Mononuclear cell (primary cell): Measurements from ENCODE around the gene HCN3. TPM values are rescaled to one million over a fixed set of nuclear protein-coding genes. Genes with fewer than 3 reads are reported as not detected.

Experiments
- H3K27me3 ChIP-seq: 2 replicates; pipeline ENCODE4 v1.6.0; 2011; ENCODE audit warnings: low read length, control low read depth; ENCODE audit not compliant: insufficient read depth
- H3K4me1 ChIP-seq: 2 replicates; pipeline ENCODE4 v1.5.1; 2011; ENCODE audit warnings: mild to moderate bottlenecking, low read length, control low read depth; ENCODE audit not compliant: insufficient read depth
- H3K4me3 ChIP-seq: 2 replicates; pipeline ENCODE4 v1.5.1; 2011; ENCODE audit warnings: mild to moderate bottlenecking, low read length, moderate library complexity
- H3K9me3 ChIP-seq: 2 replicates; pipeline ENCODE4 v1.5.1; 2011; ENCODE audit warnings: low read depth, mild to moderate bottlenecking, control low read depth, low read length
- total RNA-seq: library from RNA; depleted of rRNA; stranded (reverse); fragments of >200 nt; gene quantifications from one replicate; pipeline ENCODE4 v1.2.3, GENCODE V29; 2012

HCN3 gene
- total RNA-seq, 1 donor: 0.21 TPM

DNA sequence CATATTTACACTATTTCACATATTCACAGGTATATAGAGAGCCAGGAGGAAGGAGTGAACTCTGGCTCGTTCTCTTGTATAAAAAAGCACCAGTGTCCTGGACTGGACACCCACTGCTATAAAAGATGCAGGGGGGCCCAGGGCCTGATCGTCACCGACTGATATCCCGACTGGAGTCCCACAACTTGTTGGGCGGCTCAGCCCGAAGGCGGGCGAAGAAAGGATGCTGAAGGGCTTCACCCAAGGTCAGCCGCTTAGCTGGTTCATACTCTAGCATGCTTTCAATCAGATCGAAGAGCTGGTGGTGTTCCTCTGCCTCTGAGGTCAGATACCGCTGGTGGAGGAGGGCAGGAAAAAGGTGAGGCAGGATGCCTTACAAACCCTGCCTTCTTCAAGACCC lies 14.2 kb upstream of the HCN3 start:
- Histone ChIP-seq H3K4me3 (no peak overlapping the region), H3K9me3 (no peaks in the 10 kb centered on the region), H3K27me3 (no peaks in the 10 kb centered on the region), H3K4me1 (peaks cover 26% of the 10 kb centered on the region)

DNA sequence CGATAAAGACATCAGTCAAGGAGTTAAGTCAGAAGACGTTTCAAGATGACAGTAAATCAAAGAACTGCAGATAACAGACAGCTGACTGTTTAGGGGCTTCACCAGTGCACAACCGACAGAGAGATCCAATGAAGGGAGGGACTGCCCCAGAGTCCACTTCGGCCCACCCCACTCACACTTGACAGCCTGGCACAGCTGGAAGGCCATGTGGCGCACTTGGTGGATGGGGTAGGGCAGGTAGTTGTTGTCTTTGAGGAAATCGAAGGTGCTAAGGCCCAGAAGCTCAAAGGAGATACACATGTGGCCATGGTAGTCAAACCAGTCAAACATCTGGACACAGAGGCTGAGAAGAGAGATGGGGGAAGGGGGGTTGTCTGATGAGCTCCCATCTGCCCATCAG lies 10.7 kb upstream of the HCN3 start:
- peaks cover 12% of the 10 kb centered on the region for H3K4me1 ChIP-seq
- no peaks in the 10 kb centered on the region for H3K27me3 ChIP-seq

GRCh38 chr1:155267373-155267772 lies 9.9 kb upstream of the HCN3 start:
- Histone ChIP-seq H3K4me1 (peaks cover 15% of the 10 kb centered on the region), H3K9me3 (no peaks in the 10 kb centered on the region), H3K27me3 (no peaks in the 10 kb centered on the region), H3K4me3 (no peak overlapping the region)

More for the DNA sequence above, 10.7 kb upstream of the HCN3 start:
- Histone ChIP-seq H3K4me3 (no peak overlapping the region), H3K9me3 (no peaks in the 10 kb centered on the region)

DNA sequence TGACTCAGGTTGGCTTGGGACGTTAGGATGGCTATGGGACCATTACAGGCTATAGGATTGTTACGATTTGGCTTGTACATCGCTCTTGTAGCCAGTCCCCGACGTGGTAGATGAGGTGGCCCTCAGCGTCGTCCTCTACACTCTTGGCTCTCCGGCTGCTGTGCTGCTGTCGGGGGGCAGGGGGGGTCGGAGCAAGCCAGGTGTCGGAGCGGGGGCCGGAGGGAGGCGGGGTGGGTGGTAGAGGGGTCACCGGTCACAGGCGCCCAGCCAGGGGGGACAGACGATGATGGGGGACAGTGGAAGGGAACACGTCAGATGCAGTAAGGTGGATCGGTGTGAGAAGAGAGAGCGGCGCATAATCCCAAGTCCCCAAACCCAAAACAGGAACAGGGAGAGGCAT lies 8.6 kb upstream of the HCN3 start:
- H3K27me3 ChIP-seq: no peaks in the 10 kb centered on the region
- peaks cover 18% of the 10 kb centered on the region for H3K4me1 ChIP-seq
- no peak overlapping the region for H3K4me3 ChIP-seq
- no peaks in the 10 kb centered on the region for H3K9me3 ChIP-seq

GRCh38 chr1:155269381-155269780 lies 7.9 kb upstream of the HCN3 start:
- no peak overlapping the region for H3K4me3 ChIP-seq
- H3K27me3 ChIP-seq: no peaks in the 10 kb centered on the region
- H3K4me1 ChIP-seq: peaks cover 25% of the 10 kb centered on the region
- H3K9me3 ChIP-seq: no peaks in the 10 kb centered on the region

GRCh38 chr1:155272466-155273342 lies 4.6 kb upstream of the HCN3 start:
- Histone ChIP-seq H3K4me1 (peaks cover 39% of the 10 kb centered on the region), H3K27me3 (no peaks in the 10 kb centered on the region), H3K4me3 (peak overlapping the region; percentile 66), H3K9me3 (no peaks in the 10 kb centered on the region)

GRCh38 chr1:155273343-155274245 lies 3.7 kb upstream of the HCN3 start, which contains the start of gene CLK2:
Gene CLK2, minus strand, starts transcription at chr1:155273504. Its CDS starts 2,527 bp downstream, at chr1:155270977.
- no peaks in the 10 kb centered on the region for H3K27me3 ChIP-seq

DNA sequence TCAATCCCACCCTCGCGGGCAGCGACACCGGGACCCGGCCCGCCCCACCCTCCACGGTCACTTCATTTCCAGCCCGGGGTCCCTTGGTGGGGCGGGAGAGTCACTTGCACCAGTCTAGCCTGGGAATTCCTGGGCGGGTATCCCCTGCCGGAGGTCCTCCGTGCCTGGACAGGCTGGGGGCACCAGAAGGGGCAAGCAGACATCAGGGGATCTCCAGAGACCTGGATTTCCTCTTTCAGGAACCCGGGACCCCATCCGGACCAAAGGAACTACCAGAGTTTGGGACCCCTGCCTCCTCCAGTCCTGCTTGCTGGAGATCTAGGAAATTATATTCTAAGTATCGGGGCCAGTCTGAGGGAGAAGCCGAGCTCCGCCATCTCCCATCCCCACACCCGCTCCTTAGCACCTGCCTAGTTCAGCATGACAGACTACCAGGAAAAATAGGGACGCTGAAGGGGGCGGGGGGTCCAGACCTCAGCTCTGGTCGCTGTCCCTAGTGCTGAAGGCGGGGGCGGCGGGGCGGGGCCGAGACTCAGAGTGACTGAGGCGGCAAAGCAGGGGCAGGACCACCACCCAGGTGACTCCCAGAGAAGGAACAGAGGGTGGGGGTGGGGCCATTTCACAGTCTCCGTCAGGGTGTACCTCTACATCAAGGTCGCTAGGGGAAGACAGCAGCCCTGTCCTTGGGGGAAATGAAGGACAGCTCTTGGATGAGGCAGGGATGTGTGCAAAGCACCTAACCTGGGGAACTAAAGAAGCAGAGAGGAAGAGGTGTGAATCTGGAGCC lies 832 bp downstream of the HCN3 start:
- Histone ChIP-seq H3K9me3 (no peaks in the 10 kb centered on the region), H3K4me3 (peak overlapping the region; percentile 41), H3K4me1 (peaks cover 29% of the 10 kb centered on the region), H3K27me3 (no peaks in the 10 kb centered on the region)

More at GRCh38 chr1:155273343-155274245, 3.7 kb upstream of the HCN3 start, which contains the start of gene CLK2:
- H3K9me3 ChIP-seq: no peaks in the 10 kb centered on the region
- H3K4me1 ChIP-seq: peaks cover 45% of the 10 kb centered on the region
- peak within 1 kb of the TSS; percentile 66 for H3K4me3 ChIP-seq

DNA sequence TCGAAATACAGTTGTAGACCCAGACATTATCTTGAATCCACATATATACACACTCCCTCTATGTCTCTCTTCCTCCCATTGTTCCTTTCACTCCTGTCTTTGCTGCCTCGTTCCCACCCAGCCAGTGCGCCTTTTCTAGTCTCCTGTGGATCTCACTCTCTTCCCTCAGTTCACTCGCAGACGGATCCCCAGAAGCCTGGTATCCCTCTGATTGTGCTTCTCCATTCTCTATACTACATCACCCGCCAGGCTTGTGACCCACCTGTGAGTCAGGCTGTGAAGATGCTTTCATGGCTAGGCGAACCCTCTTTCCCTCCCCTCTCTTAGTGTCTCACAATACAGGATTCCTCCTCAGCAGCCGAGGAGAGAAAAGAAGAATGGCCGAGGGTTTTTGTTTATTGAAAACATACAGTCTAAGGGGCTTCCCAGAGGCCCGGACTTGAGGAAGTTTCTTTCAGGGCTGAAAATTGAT lies 1.5 kb downstream of the HCN3 start:
- H3K9me3 ChIP-seq: no peaks in the 10 kb centered on the region
- H3K27me3 ChIP-seq: no peaks in the 10 kb centered on the region
- peaks cover 26% of the 10 kb centered on the region for H3K4me1 ChIP-seq
- H3K4me3 ChIP-seq: no peak overlapping the region

DNA sequence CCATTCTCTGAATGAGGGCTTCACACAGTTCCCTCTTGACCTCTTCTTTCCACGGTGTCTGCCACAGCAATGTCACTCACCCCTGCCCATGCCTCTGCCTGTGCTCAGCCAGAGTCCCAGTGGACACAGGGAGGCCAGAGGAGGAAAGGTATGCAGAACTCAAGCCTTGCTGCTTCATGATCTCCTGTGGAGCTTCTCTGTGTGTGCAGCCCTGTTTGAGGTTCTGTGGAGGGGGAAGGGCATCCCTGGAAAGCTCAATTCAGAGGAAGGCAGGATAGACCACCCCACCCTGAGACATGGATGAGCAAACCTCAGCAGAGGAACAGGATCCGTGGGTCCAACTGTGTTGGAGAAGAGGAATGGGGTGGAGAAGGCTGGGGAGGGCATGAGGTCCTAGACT lies 2.0 kb downstream of the HCN3 start:
- H3K4me3 ChIP-seq: no peak overlapping the region
- no peaks in the 10 kb centered on the region for H3K27me3 ChIP-seq
- H3K4me1 ChIP-seq: peaks cover 21% of the 10 kb centered on the region
- no peaks in the 10 kb centered on the region for H3K9me3 ChIP-seq

GRCh38 chr1:155282488-155283091 lies 5.3 kb downstream of the HCN3 start:
- Histone ChIP-seq H3K4me1 (peaks cover 7% of the 10 kb centered on the region), H3K27me3 (no peaks in the 10 kb centered on the region), H3K9me3 (no peaks in the 10 kb centered on the region), H3K4me3 (no peak overlapping the region)

DNA sequence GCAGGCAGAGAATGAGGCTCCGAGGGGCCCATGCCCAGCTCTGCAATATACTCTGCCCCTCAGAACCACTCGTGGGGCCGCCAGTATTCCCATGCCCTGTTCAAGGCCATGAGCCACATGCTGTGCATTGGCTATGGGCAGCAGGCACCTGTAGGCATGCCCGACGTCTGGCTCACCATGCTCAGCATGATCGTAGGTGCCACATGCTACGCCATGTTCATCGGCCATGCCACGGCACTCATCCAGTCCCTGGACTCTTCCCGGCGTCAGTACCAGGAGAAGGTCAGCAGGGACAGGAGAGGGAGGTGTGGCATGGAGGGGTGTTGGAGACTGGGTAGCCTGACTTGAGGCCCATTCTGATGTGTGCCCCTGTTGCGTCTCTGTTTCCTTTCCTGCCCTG lies 7.2 kb downstream of the HCN3 start:
- Histone ChIP-seq H3K9me3 (no peaks in the 10 kb centered on the region), H3K4me1 (no peaks in the 10 kb centered on the region), H3K27me3 (no peaks in the 10 kb centered on the region), H3K4me3 (no peak overlapping the region)

- Histone ChIP-seq H3K9me3 (no peaks in the 10 kb centered on the region), H3K4me1 (no peaks in the 10 kb centered on the region), H3K4me3 (no peak overlapping the region), H3K27me3 (no peaks in the 10 kb centered on the region)
Observed at GRCh38 chr1:155285063-155285462, 7.8 kb downstream of the HCN3 start.

DNA sequence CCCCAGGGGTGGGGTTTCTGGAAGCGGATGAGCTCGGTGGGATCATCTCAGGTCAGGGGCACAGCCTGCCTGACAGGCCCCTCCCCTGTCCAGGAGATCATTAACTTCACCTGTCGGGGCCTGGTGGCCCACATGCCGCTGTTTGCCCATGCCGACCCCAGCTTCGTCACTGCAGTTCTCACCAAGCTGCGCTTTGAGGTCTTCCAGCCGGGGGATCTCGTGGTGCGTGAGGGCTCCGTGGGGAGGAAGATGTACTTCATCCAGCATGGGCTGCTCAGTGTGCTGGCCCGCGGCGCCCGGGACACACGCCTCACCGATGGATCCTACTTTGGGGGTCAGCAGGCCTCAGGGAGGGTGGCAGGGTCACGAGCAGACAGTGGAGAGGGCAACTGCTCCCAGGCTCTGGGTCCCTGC lies 8.4 kb downstream of the HCN3 start:
- Histone ChIP-seq H3K27me3 (no peaks in the 10 kb centered on the region), H3K4me1 (no peaks in the 10 kb centered on the region), H3K9me3 (no peaks in the 10 kb centered on the region), H3K4me3 (no peak overlapping the region)
